ENCODE measurements around the gene ZNF746.

DNA sequence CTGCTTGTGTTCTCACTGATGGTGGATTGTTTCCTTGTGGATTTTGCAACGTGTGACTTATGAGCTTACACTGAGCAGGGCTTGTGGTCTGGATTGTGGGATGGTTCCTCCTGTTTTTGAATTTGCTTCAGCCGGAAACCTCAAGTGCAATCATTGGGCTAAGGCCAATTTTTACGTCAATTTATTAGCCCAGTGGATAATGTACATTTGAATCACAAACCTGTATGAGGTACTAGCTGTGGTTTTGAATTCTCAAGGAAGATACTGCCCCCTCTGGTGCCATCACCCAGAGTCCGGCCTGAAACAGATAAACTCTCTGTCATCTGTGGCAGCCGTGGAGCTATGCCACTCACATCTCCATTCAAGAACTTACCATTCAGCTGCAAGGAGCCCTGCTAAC, 29.4 kb downstream of the ZNF746 start:
- TF ChIP-seq, protein P1, sequence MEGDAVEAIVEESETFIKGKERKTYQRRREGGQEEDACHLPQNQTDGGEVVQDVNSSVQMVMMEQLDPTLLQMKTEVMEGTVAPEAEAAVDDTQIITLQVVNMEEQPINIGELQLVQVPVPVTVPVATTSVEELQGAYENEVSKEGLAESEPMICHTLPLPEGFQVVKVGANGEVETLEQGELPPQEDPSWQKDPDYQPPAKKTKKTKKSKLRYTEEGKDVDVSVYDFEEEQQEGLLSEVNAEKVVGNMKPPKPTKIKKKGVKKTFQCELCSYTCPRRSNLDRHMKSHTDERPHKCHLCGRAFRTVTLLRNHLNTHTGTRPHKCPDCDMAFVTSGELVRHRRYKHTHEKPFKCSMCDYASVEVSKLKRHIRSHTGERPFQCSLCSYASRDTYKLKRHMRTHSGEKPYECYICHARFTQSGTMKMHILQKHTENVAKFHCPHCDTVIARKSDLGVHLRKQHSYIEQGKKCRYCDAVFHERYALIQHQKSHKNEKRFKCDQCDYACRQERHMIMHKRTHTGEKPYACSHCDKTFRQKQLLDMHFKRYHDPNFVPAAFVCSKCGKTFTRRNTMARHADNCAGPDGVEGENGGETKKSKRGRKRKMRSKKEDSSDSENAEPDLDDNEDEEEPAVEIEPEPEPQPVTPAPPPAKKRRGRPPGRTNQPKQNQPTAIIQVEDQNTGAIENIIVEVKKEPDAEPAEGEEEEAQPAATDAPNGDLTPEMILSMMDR (tag by site-specific recombination; IDR thresholded peaks at IDR 0.05): no peak
- no peak for TF ChIP-seq ZNF302 (tag by site-specific recombination; IDR thresholded peaks at IDR 0.05; ENCODE audit: low read depth)
- TF ChIP-seq, protein P2, sequence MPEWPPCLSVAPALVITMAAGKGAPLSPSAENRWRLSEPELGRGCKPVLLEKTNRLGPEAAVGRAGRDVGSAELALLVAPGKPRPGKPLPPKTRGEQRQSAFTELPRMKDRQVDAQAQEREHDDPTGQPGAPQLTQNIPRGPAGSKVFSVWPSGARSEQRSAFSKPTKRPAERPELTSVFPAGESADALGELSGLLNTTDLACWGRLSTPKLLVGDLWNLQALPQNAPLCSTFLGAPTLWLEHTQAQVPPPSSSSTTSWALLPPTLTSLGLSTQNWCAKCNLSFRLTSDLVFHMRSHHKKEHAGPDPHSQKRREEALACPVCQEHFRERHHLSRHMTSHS (tag by site-specific recombination; IDR thresholded peaks at IDR 0.05): no peak
- TF ChIP-seq, protein P3, sequence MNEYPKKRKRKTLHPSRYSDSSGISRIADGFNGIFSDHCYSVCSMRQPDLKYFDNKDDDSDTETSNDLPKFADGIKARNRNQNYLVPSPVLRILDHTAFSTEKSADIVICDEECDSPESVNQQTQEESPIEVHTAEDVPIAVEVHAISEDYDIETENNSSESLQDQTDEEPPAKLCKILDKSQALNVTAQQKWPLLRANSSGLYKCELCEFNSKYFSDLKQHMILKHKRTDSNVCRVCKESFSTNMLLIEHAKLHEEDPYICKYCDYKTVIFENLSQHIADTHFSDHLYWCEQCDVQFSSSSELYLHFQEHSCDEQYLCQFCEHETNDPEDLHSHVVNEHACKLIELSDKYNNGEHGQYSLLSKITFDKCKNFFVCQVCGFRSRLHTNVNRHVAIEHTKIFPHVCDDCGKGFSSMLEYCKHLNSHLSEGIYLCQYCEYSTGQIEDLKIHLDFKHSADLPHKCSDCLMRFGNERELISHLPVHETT (tag by site-specific recombination; IDR thresholded peaks at IDR 0.05): no peak
- no peak for TF ChIP-seq ZNF654 (tag by site-specific recombination; IDR thresholded peaks at IDR 0.05; ENCODE audit: low read depth)
- no peak for TF ChIP-seq ZNF785 (tag by site-specific recombination; IDR thresholded peaks at IDR 0.05)
- no peak for TF ChIP-seq ZNF16 (tag by site-specific recombination; IDR thresholded peaks at IDR 0.05; ENCODE audit: low read depth)
